Heart right ventricle (tissue), 16 donors: ENCODE measurements around the gene PRKN. TPM values are rescaled to one million over a fixed set of nuclear protein-coding genes. Genes with fewer than 3 reads are reported as not detected.

Experiments used
- ATAC-seq, 8 donors: fragments of 200-7000 bp; cut with Tn5 transposase; one replicate each; pipeline ENCODE4 v1.9.1; 2020; ENCODE audit warnings: mild to moderate bottlenecking in 8 of 8, moderate library complexity in 8 of 8, moderate number of reproducible peaks in 1 of 8
- DNase-seq, 2 donors: peaks; one replicate each; pipeline ENCODE4 v3.0.0-alpha.2; 2020
- H3K27ac ChIP-seq, 10 donors: fragments of 200-600 bp; sonication (generic) in 2 of 10; one replicate each; pipeline versions ENCODE4 v1.5.0 to v1.8.0; 2020 to 2022; ENCODE audit warnings: mild to moderate bottlenecking in 3 of 10
- H3K27me3 ChIP-seq, 7 donors: fragments of 200-600 bp; one replicate each; pipeline ENCODE4 v1.8.0; 2021 to 2022; ENCODE audit warnings: mild to moderate bottlenecking in 2 of 7
- H3K36me3 ChIP-seq, 9 donors: fragments of 200-600 bp; sonication (generic) in 1 of 9; one replicate each; pipeline versions ENCODE4 v1.5.0 to v1.8.0; 2020 to 2022; ENCODE audit warnings: mild to moderate bottlenecking in 2 of 9
- H3K4me1 ChIP-seq, 9 donors: fragments of 200-600 bp; sonication (generic) in 1 of 9; one replicate each; pipeline versions ENCODE4 v1.5.0 to v1.8.0; 2020 to 2022; ENCODE audit warnings: mild to moderate bottlenecking in 4 of 9
- H3K4me3 ChIP-seq, 10 donors: fragments of 200-600 bp; sonication (generic) in 2 of 10; one replicate each; pipeline versions ENCODE4 v1.5.0 to v1.8.0; 2020 to 2022; ENCODE audit warnings: mild to moderate bottlenecking in 7 of 10, moderate library complexity in 2 of 10
- H3K9me3 ChIP-seq, 11 donors: fragments of 200-600 bp in 10 of 11; sonication (generic) in 2 of 11; one replicate each; pipeline versions ENCODE4 v1.5.0 to v1.8.0; 2013 to 2022; ENCODE audit warnings: mild to moderate bottlenecking in 2 of 11, control low read depth in 1 of 11, moderate library complexity in 1 of 11
- WGBS, 2 donors: extraction: QIAGEN DNeasy Blood & Tissue Kit; methylation state at CpG; one replicate each; pipeline ENCODE4 v1.1.7; 2013; ENCODE audit warnings: inconsistent platforms in 1 of 2; 5-methylcytosine and 5-hydroxymethylcytosine counted together
- intact Hi-C, 10 donors: fragments of 100-400 bp; cut with DNase I; formaldehyde crosslinking; loops; one replicate each; pipeline versions ENCODE4 v1.11.1 to v1.14.2; 2022
- polyA plus RNA-seq, 2 donors: library from polyadenylated mRNA; stranded (reverse); fragments of 200-250 nt; gene quantifications; one replicate each; pipeline ENCODE4 v1.2.3, GENCODE V29; 2013
- total RNA-seq, 10 donors: library from RNA; stranded (reverse); fragmentation: NEBNext Ultra II Directional in 3 of 10; extraction: Animal tissue kit (Norgen Biotek cat#: 25700) in 3 of 10; gene quantifications; one replicate each; pipeline versions ENCODE4 v1.2.1 to v1.2.4, GENCODE V29; 2021 to 2023
- TF ChIP-seq, protein P1 (sequence below), 9 donors: fragments of 200-600 bp; sonication (generic) in 2 of 9; IDR thresholded peaks; one replicate each; pipeline versions ENCODE4 v1.5.0 to v1.8.0; 2021 to 2022; ENCODE audit warnings: antibody characterized with exemption in 9 of 9, mild to moderate bottlenecking in 5 of 9, moderate library complexity in 1 of 9
- donor health status: Arrhythmogenic right ventricular cardiomyopathy.
- donor health status: ischemic (EF 13 %, LVEDD 7.1; RV severe dilation, severe dysfunction).
- donor health status: healthy with polysubstance abuse.
- donor health status: DM: no; HTN: yes; CAD: no.
- donor health status: DM: no; HTN: no; CAD: no.
- donor health status: ischemic (EF 25% LVEDD 6.9; RV normal size, moderate dysfunction).
- donor health status: ischemic (EF 25% LVEDD 5.7; RV mildly dilated, moderate dysfunction).
- donor health status: healthy.
- donor health status: DM: yes; HTN: yes; CAD: no.
- donor health status: Ischemic cardiomyopathy.
- donor health status: ischemic (EF 35%, LVEDD 5.7; RV mildly dilated, moderate dysfunction).
- donor health status: nonischemic (EF 11% LVEDD 7.7; RV severe dilation, severe dysfunction).
- donor health status: DM: yes; HTN: yes; CAD: no.
- donor health status: PGD.
- donor health status: ischemic (EF 29% LVEDD 5.4; RV normal size, mild dysfunction).
- donor health status: nonischemic (EF 23%, LVEDD 6.1; RV moderate dilation, normal function).

Gene PRKN
- total and polyA plus RNA-seq, 12 donors, result 2.3 to 27.7 (median 26.3) TPM

DNA sequence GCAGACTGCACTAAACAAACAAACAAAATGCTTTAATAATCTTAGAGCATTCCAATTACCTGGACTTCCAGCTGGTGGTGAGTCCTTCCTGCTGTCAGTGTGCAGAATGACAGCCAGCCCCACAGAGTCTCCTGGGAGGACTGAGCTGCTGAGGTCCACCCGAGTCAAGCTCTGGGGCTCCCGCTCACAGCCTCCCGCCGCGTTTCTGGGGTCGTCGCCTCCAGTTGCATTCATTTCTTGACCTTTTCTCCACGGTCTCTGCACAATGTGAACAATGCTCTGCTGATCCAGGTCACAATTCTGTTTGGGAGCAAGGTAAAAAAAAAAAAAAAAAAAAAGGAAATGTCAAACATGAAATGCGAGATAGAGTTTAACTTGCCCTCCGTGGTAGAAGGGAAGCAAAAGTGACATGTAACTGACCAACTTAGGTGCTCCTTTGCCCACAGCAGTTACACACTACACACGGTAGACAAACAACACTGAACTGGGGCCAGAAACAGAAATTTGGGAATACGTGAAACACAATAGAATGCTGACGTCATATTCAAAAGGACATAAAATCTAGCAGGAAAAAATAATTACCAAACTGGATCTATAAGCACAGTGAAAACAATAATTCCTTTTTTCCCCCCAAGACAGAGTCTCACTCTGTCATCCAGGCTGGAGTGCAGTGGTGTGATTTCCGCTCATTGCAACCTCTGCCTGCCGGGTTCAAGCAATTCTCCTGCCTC, 464.9 kb downstream of the PRKN start:
- no peak overlapping the region for H3K27ac ChIP-seq
- no peaks in the 10 kb centered on the region for H3K36me3 ChIP-seq
- DNase-seq, result no peak
- no peak overlapping the region for H3K4me3 ChIP-seq
- no peaks in the 10 kb centered on the region for H3K9me3 ChIP-seq
- WGBS, 2 donors, result 85 to 86% methylated on average over 15 of the region's 15 CpGs
- ATAC-seq, result no peak
- intact Hi-C loops, result no loop called here
- TF ChIP-seq, protein P1, sequence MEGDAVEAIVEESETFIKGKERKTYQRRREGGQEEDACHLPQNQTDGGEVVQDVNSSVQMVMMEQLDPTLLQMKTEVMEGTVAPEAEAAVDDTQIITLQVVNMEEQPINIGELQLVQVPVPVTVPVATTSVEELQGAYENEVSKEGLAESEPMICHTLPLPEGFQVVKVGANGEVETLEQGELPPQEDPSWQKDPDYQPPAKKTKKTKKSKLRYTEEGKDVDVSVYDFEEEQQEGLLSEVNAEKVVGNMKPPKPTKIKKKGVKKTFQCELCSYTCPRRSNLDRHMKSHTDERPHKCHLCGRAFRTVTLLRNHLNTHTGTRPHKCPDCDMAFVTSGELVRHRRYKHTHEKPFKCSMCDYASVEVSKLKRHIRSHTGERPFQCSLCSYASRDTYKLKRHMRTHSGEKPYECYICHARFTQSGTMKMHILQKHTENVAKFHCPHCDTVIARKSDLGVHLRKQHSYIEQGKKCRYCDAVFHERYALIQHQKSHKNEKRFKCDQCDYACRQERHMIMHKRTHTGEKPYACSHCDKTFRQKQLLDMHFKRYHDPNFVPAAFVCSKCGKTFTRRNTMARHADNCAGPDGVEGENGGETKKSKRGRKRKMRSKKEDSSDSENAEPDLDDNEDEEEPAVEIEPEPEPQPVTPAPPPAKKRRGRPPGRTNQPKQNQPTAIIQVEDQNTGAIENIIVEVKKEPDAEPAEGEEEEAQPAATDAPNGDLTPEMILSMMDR (IDR thresholded peaks at IDR 0.05), result no peak
- no peaks in the 10 kb centered on the region for H3K4me1 ChIP-seq
- no peaks in the 10 kb centered on the region for H3K27me3 ChIP-seq

GRCh38 chr6:162261598-162261997, 466.0 kb downstream of the PRKN start:
- ATAC-seq, result no peak
- no peaks in the 10 kb centered on the region for H3K4me1 ChIP-seq
- H3K36me3 ChIP-seq, result no peaks in the 10 kb centered on the region
- no peak overlapping the region for H3K27ac ChIP-seq
- no peaks in the 10 kb centered on the region for H3K27me3 ChIP-seq
- no peaks in the 10 kb centered on the region for H3K9me3 ChIP-seq
- 94 to 95% methylated on average over 1 of the region's 1 CpG for WGBS, 2 donors
- TF ChIP-seq, protein P1 (IDR thresholded peaks at IDR 0.05), result no peak
- no peak for DNase-seq
- H3K4me3 ChIP-seq, result no peak overlapping the region
- intact Hi-C loops, result no loop called here

DNA sequence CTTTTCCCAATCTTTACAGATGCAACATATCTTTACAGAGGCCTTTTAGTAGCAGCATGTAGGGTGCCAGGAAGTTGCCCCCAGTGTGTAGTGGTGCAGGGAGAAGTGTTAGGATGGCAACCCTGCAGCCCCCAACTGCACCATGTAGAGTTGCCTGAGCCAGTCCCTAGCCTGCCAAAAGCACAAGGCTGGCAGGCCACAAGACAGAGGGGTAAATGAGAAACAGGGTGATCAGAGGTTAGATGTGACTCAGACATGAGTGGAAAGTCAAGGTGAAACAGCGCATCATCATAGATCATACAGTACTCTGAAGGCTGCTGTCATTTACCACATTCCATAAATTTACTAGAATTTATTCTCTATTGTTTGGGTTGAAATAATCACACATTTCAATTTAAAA, 467.5 kb downstream of the PRKN start:
- TF ChIP-seq, protein P1 (IDR thresholded peaks at IDR 0.05), result no peak
- H3K27ac ChIP-seq, result no peak overlapping the region
- no peaks in the 10 kb centered on the region for H3K36me3 ChIP-seq
- WGBS, 2 donors, result 97 to 100% methylated on average over 1 of the region's 1 CpG
- no peaks in the 10 kb centered on the region for H3K9me3 ChIP-seq
- no peaks in the 10 kb centered on the region for H3K27me3 ChIP-seq
- intact Hi-C loops, result no loop called here
- no peaks in the 10 kb centered on the region for H3K4me1 ChIP-seq
- ATAC-seq (no peak), DNase-seq (no peak)
- H3K4me3 ChIP-seq, result no peak overlapping the region

GRCh38 chr6:162258647-162259046, 468.9 kb downstream of the PRKN start:
- Histone ChIP-seq H3K4me1 (no peaks in the 10 kb centered on the region), H3K27me3 (no peaks in the 10 kb centered on the region), H3K9me3 (no peaks in the 10 kb centered on the region), H3K36me3 (no peaks in the 10 kb centered on the region), H3K27ac (no peak overlapping the region), H3K4me3 (no peak overlapping the region)
- DNase-seq (no peak), ATAC-seq (peak in 6 of 8 donors; percentile 21 to 85 (median 64))
- TF ChIP-seq, protein P1 (IDR thresholded peaks at IDR 0.05), result no peak
- intact Hi-C loops, result no loop called here
- 55 to 65% methylated on average over 7 of the region's 7 CpGs for WGBS, 2 donors
